Gastroesophageal sphincter (tissue), 4 donors: ENCODE results near the gene NLE1. TPM values are rescaled to one million over a fixed set of nuclear protein-coding genes. Genes with fewer than 3 reads are reported as not detected.

Source experiments
- ATAC-seq: fragments of 150-250 bp; one replicate; pipeline ENCODE4 v1.9.1; 2016; ENCODE audit warnings: mild to moderate bottlenecking, moderate library complexity
- H3K27ac ChIP-seq, 4 donors: fragments of 200-600 bp; sonication (generic) in 3 of 4; 1 replicate in 3 of 4; 2 replicates in 1 of 4; pipeline ENCODE4 v1.5.1; 2016 to 2019
- H3K27me3 ChIP-seq: fragments of 200-600 bp; sonication (generic); one replicate; pipeline ENCODE4 v1.5.1; 2019
- H3K36me3 ChIP-seq, 2 donors: fragments of 200-600 bp; sonication (generic); one replicate each; pipeline ENCODE4 v1.5.1; 2019; ENCODE audit warnings: control low read depth in 1 of 2
- H3K4me1 ChIP-seq, 3 donors: fragments of 200-600 bp; sonication (generic); 1 replicate in 2 of 3; 2 replicates in 1 of 3; pipeline ENCODE4 v1.5.1; 2016 to 2019; ENCODE audit warnings: control low read depth in 2 of 3
- H3K4me3 ChIP-seq, 2 donors: fragments of 200-600 bp; sonication (generic); one replicate each; pipeline ENCODE4 v1.5.1; 2019; ENCODE audit warnings: mild to moderate bottlenecking in 1 of 2, moderate library complexity in 1 of 2
- H3K9me3 ChIP-seq, 3 donors: fragments of 200-600 bp; sonication (generic); one replicate each; pipeline ENCODE4 v1.5.1; 2017 to 2019; ENCODE audit warnings: control low read depth in 2 of 3
- CTCF ChIP-seq, 4 experiments: fragments of 200-600 bp in 2 of 4; fragments of 450-650 bp in 2 of 4; sonication (generic) in 1 of 4; IDR thresholded peaks; one replicate each; pipeline ENCODE4 v1.5.1; 2017 to 2019; ENCODE audit warnings: antibody characterized with exemption in 4 of 4, mild to moderate bottlenecking in 2 of 4, moderate library complexity in 2 of 4
- EP300 ChIP-seq: sonication (generic); formaldehyde crosslinking; IDR thresholded peaks from one replicate; pipeline ENCODE4 v1.6.1; 2017; ENCODE audit warnings: antibody characterized with exemption, mild to moderate bottlenecking
- POLR2A ChIP-seq, 2 donors: fragments of 450-650 bp; IDR thresholded peaks; one replicate each; pipeline ENCODE4 v1.6.1; 2017; ENCODE audit warnings: antibody characterized with exemption in 2 of 2, mild to moderate bottlenecking in 2 of 2, moderate library complexity in 1 of 2
- POLR2AphosphoS5 ChIP-seq: sonication (generic); formaldehyde crosslinking; IDR thresholded peaks from one replicate; pipeline ENCODE4 v1.6.1; 2017; ENCODE audit warnings: antibody characterized with exemption
- WGBS, 2 donors: methylation state at CpG; one replicate each; pipeline ENCODE4 v1.1.5; 2018; ENCODE audit warnings: low coverage in 1 of 2; 5-methylcytosine and 5-hydroxymethylcytosine counted together
- total RNA-seq, 4 donors: library from RNA; depleted of rRNA; stranded (reverse); fragments of >200 nt; gene quantifications; one replicate each; pipeline ENCODE4 v1.1.0, GENCODE V29; 2016

Gene NLE1
- total RNA-seq, 4 donors from 2014 or later: 7.6 to 12.3 (median 9.3) TPM

DNA sequence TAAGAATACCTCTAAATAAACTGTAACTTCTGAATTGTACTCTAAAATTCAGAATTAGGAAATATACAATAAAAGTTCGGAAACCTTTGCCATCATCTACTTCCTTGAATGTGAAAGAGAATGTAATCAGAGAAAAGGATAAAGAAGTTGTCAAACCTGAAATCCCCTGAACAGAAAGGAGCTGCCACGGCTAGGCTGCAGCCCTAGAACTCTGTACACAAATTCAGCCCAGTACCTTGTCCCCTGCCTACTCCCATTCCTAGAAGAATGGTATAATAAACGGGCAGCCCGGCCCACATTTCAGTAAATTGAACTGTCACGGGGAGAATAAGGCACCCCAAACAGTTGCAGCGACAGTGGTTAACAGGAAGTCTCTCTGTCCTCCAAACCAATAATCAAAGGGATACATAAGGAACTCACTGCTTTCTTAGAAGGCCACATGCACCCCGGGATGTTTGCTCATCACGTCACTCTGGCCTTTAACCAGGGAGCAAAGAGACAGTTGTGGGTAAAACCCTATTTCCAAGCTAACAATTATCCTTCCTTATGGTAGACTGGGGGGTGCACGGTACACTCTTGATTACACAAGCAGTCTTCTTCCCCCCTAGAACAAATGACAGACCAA, 54.3 kb downstream of the NLE1 start:
- no peak for TF ChIP-seq CTCF (IDR thresholded peaks at IDR 0.05)
- no peak for TF ChIP-seq EP300
- TF ChIP-seq POLR2A (IDR thresholded peaks at IDR 0.05): no peak
- no peak for TF ChIP-seq POLR2AphosphoS5
- 20 to 32% methylated on average over 3 to 8 of the region's 9 CpGs for WGBS, 2 donors
- no peak for ATAC-seq

DNA sequence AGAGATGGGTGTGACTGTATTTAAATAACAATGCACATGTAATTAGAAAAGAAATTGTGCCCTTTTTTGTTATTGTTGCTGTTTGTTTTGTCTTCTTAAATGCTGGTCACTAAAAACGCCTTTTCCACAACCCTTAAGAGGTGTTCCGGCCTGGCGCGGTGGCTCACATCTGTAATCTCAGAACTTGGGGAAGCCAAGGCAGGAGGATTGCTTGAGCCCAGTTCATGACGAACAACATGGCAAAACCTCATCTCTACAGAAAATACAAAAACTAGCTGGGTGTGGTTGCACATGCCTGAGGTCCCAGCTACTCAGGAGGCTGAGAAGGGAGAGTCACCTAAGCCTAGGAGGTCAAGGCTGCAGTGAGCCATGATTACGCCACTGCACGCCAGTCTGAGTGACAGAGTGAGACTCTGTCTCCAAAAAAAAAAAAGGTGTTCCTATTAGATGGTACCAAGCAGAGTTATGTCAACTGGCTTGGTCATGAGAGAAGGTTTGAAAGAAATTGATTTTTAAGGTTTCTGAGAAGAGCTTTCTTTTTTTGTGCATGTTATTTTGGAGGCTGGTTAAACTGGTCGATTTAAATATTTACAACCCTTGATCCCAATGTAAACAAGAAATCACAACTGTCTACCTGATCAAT, 55.1 kb downstream of the NLE1 start:
- no peak overlapping the region for H3K4me3 ChIP-seq
- ATAC-seq: no peak

More for the DNA sequence above, 54.3 kb downstream of the NLE1 start:
- peaks cover 0 to 26% (median 5%) of the 10 kb centered on the region in 3 donors for H3K4me1 ChIP-seq
- H3K4me3 ChIP-seq: peak overlapping the region; percentile 82 to 99
- peak overlapping the region; percentile 66 to 94 (median 88) for H3K27ac ChIP-seq
- no peaks in the 10 kb centered on the region for H3K27me3 ChIP-seq
- no peaks in the 10 kb centered on the region for H3K36me3 ChIP-seq
- no peaks in the 10 kb centered on the region for H3K9me3 ChIP-seq

GRCh38 chr17:35086164-35086563, 55.9 kb downstream of the NLE1 start:
- Histone ChIP-seq H3K27ac (no peak overlapping the region), H3K9me3 (no peaks in the 10 kb centered on the region), H3K36me3 (no peaks in the 10 kb centered on the region), H3K27me3 (no peaks in the 10 kb centered on the region), H3K4me3 (no peak overlapping the region), H3K4me1 (peaks cover 5 to 43% (median 6%) of the 10 kb centered on the region in 3 donors)
- 84 to 97% methylated on average over 6 to 7 of the region's 8 CpGs for WGBS, 2 donors
- no peak for TF ChIP-seq POLR2AphosphoS5
- TF ChIP-seq POLR2A (IDR thresholded peaks at IDR 0.05): no peak
- no peak for TF ChIP-seq CTCF (IDR thresholded peaks at IDR 0.05)
- ATAC-seq: no peak

More for the DNA sequence above, 55.1 kb downstream of the NLE1 start:
- H3K36me3 ChIP-seq: no peaks in the 10 kb centered on the region
- WGBS, 2 donors: 67 to 84% methylated on average over 3 to 8 of the region's 8 CpGs
- H3K4me1 ChIP-seq: peaks cover 2 to 34% (median 5%) of the 10 kb centered on the region in 3 donors
- no peak overlapping the region for H3K27ac ChIP-seq
- TF ChIP-seq POLR2AphosphoS5 (no peak), POLR2A (IDR thresholded peaks at IDR 0.05) (no peak), EP300 (no peak), CTCF (IDR thresholded peaks at IDR 0.05) (no peak)
- H3K9me3 ChIP-seq: no peaks in the 10 kb centered on the region
- H3K27me3 ChIP-seq: no peaks in the 10 kb centered on the region

DNA sequence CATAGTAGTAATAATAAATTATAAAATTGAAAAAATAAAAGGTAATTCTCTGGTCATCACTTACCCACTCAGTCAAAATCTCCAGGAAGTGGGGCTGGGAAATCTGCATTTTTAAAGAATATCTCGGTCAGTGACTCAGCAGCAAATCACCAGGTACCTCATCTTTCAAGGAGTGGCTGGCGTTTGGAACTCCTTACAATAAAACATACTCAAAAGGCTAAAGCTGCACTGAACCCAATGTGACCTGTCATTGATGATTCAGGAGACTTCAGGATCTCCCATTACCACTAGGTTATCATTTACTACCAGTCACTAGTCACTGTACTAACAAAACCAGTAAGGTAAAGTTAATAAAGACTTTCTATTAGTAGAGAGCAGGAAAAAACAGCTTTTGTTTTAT, 57.1 kb downstream of the NLE1 start:
- no peak overlapping the region for H3K4me3 ChIP-seq
- ATAC-seq: no peak
- H3K9me3 ChIP-seq: no peaks in the 10 kb centered on the region
- H3K27ac ChIP-seq: no peak overlapping the region
- no peaks in the 10 kb centered on the region for H3K27me3 ChIP-seq
- peaks cover 5 to 45% (median 6%) of the 10 kb centered on the region in 3 donors for H3K4me1 ChIP-seq
- no peaks in the 10 kb centered on the region for H3K36me3 ChIP-seq
- TF ChIP-seq POLR2A (IDR thresholded peaks at IDR 0.05) (no peak), POLR2AphosphoS5 (no peak), CTCF (IDR thresholded peaks at IDR 0.05) (no peak), EP300 (no peak)
- 53 to 56% methylated on average over 2 of the region's 2 CpGs for WGBS, 2 donors

DNA sequence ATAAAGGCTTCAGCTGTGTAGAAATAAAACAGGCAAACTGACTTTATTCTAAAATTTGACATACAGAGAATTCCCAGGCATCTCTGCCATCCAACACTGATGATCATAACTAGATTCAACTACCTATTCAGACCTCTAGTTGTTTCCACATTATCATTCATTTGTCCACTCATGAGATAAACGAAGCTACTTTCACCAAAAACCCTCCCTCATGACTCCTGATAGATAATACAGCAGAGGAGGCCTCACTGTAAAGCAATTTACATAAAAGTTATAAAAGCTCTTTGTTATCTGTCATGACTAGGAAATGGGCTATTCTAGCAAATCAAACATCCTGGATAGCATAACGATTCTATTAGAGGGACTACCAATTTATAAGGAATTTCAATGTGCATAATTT, 59.0 kb downstream of the NLE1 start:
- H3K36me3 ChIP-seq: no peaks in the 10 kb centered on the region
- no peaks in the 10 kb centered on the region for H3K9me3 ChIP-seq
- no peak overlapping the region for H3K4me3 ChIP-seq
- WGBS, 2 donors: 82 to 83% methylated on average over 2 of the region's 2 CpGs
- no peaks in the 10 kb centered on the region for H3K27me3 ChIP-seq
- TF ChIP-seq POLR2AphosphoS5 (no peak), EP300 (no peak), CTCF (IDR thresholded peaks at IDR 0.05) (no peak), POLR2A (IDR thresholded peaks at IDR 0.05) (no peak)
- H3K4me1 ChIP-seq: peaks cover 4 to 34% (median 6%) of the 10 kb centered on the region in 3 donors
- ATAC-seq: no peak
- H3K27ac ChIP-seq: no peak overlapping the region
